ENCODE measurements around the gene IL4R. TPM values are rescaled to one million over a fixed set of nuclear protein-coding genes. Genes with fewer than 3 reads are reported as not detected.

IL4R gene
- total RNA-seq, 1 experiment from 2014 or later = 28.9 TPM

DNA sequence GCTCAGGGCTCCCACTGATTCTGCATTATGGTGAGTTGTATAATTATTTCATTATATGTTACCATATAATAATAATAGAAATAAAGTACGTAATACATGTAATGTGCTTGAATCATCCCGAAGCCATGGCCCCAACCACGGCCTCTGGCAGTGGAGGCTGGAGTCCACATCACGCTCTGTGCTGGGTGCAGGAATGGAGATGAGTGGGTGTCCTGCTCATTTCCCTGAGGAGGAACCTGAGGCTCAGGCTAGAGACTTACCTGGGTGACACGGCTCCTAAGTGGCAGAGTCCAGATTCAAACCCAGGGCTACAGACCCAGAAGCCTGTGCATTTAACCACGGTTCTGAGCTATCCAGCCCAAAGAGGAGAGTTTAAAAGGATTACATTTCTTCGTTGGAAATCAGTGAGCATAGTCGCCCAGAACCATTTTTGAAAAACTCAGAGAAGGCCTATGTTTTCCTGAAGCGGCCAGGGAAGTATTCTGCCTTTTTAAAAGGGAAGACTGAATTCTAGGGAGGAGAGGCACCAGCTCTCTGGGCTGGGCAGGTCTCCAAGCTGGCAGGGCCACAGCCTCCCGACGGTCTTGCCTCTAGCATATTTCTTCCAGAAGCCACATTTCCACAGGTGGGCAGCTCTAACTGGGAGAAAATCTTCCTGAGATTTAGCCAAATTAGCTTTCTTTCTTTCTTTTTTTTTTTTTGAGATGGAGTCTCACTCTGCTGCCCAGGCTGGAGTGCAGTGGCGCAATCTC is 6.7 kb downstream of the IL4R start:
- H3K27me3 ChIP-seq (ENCODE audit: control insufficient read depth, insufficient read depth, low read length) = no peaks in the 10 kb centered on the region
- TF ChIP-seq TCF7L2 (IDR thresholded peaks at IDR 0.05; ENCODE audit: low read depth, low read length) = no peak
- no peak overlapping the region for H3K27ac ChIP-seq (ENCODE audit: low read length)
- ChIA-PET CTCF (interaction anchor here (0.6 kb wide), 1 partner anchor 84 kb away, joined by 3 read pairs; no protein-coding TSS in a partner anchor), POLR2A (no interaction called here)
- ATAC-seq = no peak
- in situ Hi-C loops (cut with HindIII; ENCODE audit: low pct_unique_long_range_greater_than_20kb, low sequenced_read_pairs) (no loop called here), intact Hi-C loops (cut with micrococcal nuclease; ENCODE audit: unreplicated experiment) (no loop called here)
- 0 out of 2 replicates have a peak, but pooled peaks cover 5% of the 10 kb centered on the region for H3K4me1 ChIP-seq (ENCODE audit: control insufficient read depth, insufficient read depth, low read length)
- no peak overlapping the region for H3K4me3 ChIP-seq (ENCODE audit: low read depth in 2 of 2, low read length in 2 of 2)
- DNase-seq (ENCODE audit: low read depth, low spot score) = no peak
- no peaks in the 10 kb centered on the region for H3K36me3 ChIP-seq (ENCODE audit: control insufficient read depth, insufficient read depth, low read length)
- no TSS peak for BruUV-seq (replicated peaks)
- H3K9me3 ChIP-seq (ENCODE audit: control insufficient read depth, insufficient read depth, low read depth, low read length) = no peaks in the 10 kb centered on the region

DNA sequence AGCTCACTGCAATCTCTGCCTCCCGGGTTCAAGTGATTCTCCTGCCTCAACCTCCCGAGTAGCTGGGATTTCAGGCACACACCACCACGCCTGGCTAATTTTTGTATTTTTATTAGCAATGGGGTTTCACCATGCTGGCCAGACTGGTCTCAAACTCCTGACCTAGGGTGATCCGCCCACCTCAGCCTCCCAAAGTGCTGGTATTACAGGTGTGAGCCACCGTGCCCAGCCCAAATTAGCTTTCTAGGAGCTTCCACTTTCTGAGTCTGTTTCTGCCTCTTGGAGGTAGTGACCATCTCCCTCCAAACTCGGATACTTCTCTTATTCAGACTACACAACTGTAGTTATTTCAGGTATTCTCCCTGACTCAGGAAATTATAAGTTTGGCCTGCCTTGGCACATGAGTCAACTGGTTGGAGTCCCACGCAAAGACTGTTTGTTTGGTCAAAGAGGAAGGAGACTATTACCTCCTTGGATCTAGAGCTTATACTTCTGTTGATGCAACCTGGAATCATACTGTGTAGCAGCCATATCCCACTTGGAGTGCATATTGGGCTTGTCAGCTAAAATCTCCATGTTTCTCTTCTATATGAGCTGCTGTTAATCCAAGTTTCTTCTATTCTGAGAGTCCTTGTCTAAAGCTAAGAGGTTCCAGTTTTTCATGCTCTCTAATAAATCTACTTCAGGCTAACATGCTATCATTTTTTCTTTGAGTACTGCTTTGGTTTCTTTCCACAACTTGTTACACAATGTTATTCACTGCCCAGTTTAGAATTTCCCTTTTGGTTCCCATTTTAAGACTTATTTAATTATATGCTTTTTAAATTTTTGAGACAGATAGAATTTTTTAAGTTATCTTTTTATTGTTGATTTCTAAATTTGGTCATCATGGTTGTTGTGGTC is 7.5 kb downstream of the IL4R start:
- ATAC-seq = no peak
- Histone ChIP-seq H3K4me1 (ENCODE audit: control insufficient read depth, insufficient read depth, low read length) (0 out of 2 replicates have a peak, but pooled peaks cover 3% of the 10 kb centered on the region), H3K27me3 (ENCODE audit: control insufficient read depth, insufficient read depth, low read length) (no peaks in the 10 kb centered on the region), H3K4me3 (ENCODE audit: low read depth in 2 of 2, low read length in 2 of 2) (no peak overlapping the region), H3K27ac (ENCODE audit: low read length) (no peak overlapping the region), H3K36me3 (ENCODE audit: control insufficient read depth, insufficient read depth, low read length) (no peaks in the 10 kb centered on the region), H3K9me3 (ENCODE audit: control insufficient read depth, insufficient read depth, low read depth, low read length) (no peaks in the 10 kb centered on the region)
- TF ChIP-seq, protein P1, sequence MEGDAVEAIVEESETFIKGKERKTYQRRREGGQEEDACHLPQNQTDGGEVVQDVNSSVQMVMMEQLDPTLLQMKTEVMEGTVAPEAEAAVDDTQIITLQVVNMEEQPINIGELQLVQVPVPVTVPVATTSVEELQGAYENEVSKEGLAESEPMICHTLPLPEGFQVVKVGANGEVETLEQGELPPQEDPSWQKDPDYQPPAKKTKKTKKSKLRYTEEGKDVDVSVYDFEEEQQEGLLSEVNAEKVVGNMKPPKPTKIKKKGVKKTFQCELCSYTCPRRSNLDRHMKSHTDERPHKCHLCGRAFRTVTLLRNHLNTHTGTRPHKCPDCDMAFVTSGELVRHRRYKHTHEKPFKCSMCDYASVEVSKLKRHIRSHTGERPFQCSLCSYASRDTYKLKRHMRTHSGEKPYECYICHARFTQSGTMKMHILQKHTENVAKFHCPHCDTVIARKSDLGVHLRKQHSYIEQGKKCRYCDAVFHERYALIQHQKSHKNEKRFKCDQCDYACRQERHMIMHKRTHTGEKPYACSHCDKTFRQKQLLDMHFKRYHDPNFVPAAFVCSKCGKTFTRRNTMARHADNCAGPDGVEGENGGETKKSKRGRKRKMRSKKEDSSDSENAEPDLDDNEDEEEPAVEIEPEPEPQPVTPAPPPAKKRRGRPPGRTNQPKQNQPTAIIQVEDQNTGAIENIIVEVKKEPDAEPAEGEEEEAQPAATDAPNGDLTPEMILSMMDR (IDR thresholded peaks at IDR 0.05) = no peak
- no peak for TF ChIP-seq SIN3A (IDR thresholded peaks at IDR 0.05; ENCODE audit: borderline replicate concordance, insufficient read depth, low read depth, low read length)
- TF ChIP-seq TCF7L2 (IDR thresholded peaks at IDR 0.05; ENCODE audit: low read depth, low read length) = no peak
- TF ChIP-seq, protein P2, sequence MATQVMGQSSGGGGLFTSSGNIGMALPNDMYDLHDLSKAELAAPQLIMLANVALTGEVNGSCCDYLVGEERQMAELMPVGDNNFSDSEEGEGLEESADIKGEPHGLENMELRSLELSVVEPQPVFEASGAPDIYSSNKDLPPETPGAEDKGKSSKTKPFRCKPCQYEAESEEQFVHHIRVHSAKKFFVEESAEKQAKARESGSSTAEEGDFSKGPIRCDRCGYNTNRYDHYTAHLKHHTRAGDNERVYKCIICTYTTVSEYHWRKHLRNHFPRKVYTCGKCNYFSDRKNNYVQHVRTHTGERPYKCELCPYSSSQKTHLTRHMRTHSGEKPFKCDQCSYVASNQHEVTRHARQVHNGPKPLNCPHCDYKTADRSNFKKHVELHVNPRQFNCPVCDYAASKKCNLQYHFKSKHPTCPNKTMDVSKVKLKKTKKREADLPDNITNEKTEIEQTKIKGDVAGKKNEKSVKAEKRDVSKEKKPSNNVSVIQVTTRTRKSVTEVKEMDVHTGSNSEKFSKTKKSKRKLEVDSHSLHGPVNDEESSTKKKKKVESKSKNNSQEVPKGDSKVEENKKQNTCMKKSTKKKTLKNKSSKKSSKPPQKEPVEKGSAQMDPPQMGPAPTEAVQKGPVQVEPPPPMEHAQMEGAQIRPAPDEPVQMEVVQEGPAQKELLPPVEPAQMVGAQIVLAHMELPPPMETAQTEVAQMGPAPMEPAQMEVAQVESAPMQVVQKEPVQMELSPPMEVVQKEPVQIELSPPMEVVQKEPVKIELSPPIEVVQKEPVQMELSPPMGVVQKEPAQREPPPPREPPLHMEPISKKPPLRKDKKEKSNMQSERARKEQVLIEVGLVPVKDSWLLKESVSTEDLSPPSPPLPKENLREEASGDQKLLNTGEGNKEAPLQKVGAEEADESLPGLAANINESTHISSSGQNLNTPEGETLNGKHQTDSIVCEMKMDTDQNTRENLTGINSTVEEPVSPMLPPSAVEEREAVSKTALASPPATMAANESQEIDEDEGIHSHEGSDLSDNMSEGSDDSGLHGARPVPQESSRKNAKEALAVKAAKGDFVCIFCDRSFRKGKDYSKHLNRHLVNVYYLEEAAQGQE (IDR thresholded peaks at IDR 0.05; ENCODE audit: insufficient read depth in 1 of 2, low read depth in 2 of 2, low read length in 1 of 2) = no peak
- DNase-seq (ENCODE audit: low read depth, low spot score) = no peak
- ChIA-PET CTCF (interaction anchor here (0.6 kb wide), 1 partner anchor 84 kb away, joined by 3 read pairs; no protein-coding TSS in a partner anchor), POLR2A (no interaction called here)
- in situ Hi-C loops (cut with HindIII; ENCODE audit: low pct_unique_long_range_greater_than_20kb, low sequenced_read_pairs) (no loop called here), intact Hi-C loops (cut with micrococcal nuclease; ENCODE audit: unreplicated experiment) (no loop called here)
- no TSS peak for BruUV-seq (replicated peaks)

All from Panc1 (cell line).